ENCODE results near the gene AJAP1.
A peak's percentile ranks its signal among the peaks of the same experiment; 100 is the strongest.

The AJAP1 gene

GRCh38 chr1:4778056-4778455 is 123.6 kb downstream of the AJAP1 start:
- DNase-seq: peak in 1 of 2 experiments; percentile 19

- no peak for DNase-seq
Measured at GRCh38 chr1:4781646-4782045, 127.2 kb downstream of the AJAP1 start.

GRCh38 chr1:4784761-4785160 is 130.4 kb downstream of the AJAP1 start:
- no peak for DNase-seq

GRCh38 chr1:4786055-4786454 is 131.6 kb downstream of the AJAP1 start:
- no peak for DNase-seq

GRCh38 chr1:4787551-4787950 is 133.1 kb downstream of the AJAP1 start:
- DNase-seq: no peak

- no peak for DNase-seq
Measured at GRCh38 chr1:4792565-4792964, 138.2 kb downstream of the AJAP1 start.

- no peak for DNase-seq
Measured at GRCh38 chr1:4794020-4794780, 139.8 kb downstream of the AJAP1 start.

- no peak for DNase-seq
Measured at GRCh38 chr1:4796161-4797015, 142.0 kb downstream of the AJAP1 start.

GRCh38 chr1:4797016-4797410 is 142.6 kb downstream of the AJAP1 start:
- DNase-seq: no peak

GRCh38 chr1:4797429-4797828 is 143.0 kb downstream of the AJAP1 start:
- no peak for DNase-seq

GRCh38 chr1:4801192-4801924 is 146.9 kb downstream of the AJAP1 start:
- DNase-seq: no peak

- DNase-seq: no peak
Measured at GRCh38 chr1:4802024-4802423, 147.6 kb downstream of the AJAP1 start.

- no peak for DNase-seq
Measured at GRCh38 chr1:4803335-4803734, 148.9 kb downstream of the AJAP1 start.

GRCh38 chr1:4805987-4806386 is 151.6 kb downstream of the AJAP1 start:
- DNase-seq: no peak

- no peak for DNase-seq
Measured at GRCh38 chr1:4820543-4820942, 166.1 kb downstream of the AJAP1 start.

- DNase-seq: no peak
Measured at GRCh38 chr1:4825800-4826450, 171.5 kb downstream of the AJAP1 start.

- DNase-seq: no peak
Measured at GRCh38 chr1:4830707-4831106, 176.3 kb downstream of the AJAP1 start.

GRCh38 chr1:4836574-4836973 is 182.2 kb downstream of the AJAP1 start:
- no peak for DNase-seq

GRCh38 chr1:4837031-4837600 is 182.7 kb downstream of the AJAP1 start:
- no peak for DNase-seq

- no peak for DNase-seq
Measured at GRCh38 chr1:4837752-4838151, 183.3 kb downstream of the AJAP1 start.

- no peak for DNase-seq
Measured at GRCh38 chr1:4838231-4838630, 183.8 kb downstream of the AJAP1 start.

All from NCI-H1930 (cell line).